Stimulated activated CD4-positive, alpha-beta T cell treated with anti-CD3 and anti-CD28 coated beads, Interleukin-4, amount 100 ng/mL, for 4 hours (primary cell): ENCODE data around the gene RAPGEF6.

ENCODE experiments used
- DNase-seq, 2 experiments: peaks; one replicate each; pipeline ENCODE4 v3.0.0-alpha.2; 2020

The RAPGEF6 gene

GRCh38 chr5:131381021-131381420, 254.0 kb downstream of the RAPGEF6 start:
- no peak for DNase-seq

GRCh38 chr5:131380238-131380637, 254.8 kb downstream of the RAPGEF6 start:
- peak in 1 of 2 experiments; percentile 36 for DNase-seq

- peak; percentile 50 to 79 for DNase-seq
These were observed 255.3 kb downstream of the RAPGEF6 start for GRCh38 chr5:131379723-131380122.

- no peak for DNase-seq
These were observed 256.1 kb downstream of the RAPGEF6 start for GRCh38 chr5:131378721-131379541.

- no peak for DNase-seq
These were observed 257.2 kb downstream of the RAPGEF6 start for GRCh38 chr5:131377785-131378325.

GRCh38 chr5:131377346-131377745, 257.7 kb downstream of the RAPGEF6 start:
- no peak for DNase-seq

- no peak for DNase-seq
These were observed 259.7 kb downstream of the RAPGEF6 start for GRCh38 chr5:131375351-131375750.
